ENCODE results near the gene DYNLT5.

DYNLT5 gene

DNA sequence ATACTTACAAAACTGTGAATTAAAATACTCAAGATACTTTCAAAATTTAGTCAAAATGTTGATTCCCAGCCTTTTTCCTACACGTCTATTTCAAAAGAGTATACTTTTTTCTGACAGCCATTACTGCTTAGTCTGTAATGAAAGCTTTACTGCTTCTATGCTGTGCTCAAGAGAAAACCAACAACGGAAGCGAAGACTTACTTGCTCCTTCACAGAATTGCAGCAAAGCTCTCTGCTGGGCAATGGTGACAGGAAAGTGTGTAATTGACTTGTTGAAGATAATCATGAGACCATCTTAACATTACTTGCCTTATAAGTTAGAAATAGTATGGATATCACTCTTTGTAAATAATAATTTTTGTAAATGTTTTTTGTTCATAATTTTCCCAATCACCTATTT is 1.7 kb upstream of the DYNLT5 start:
- TF ChIP-seq, protein P1, sequence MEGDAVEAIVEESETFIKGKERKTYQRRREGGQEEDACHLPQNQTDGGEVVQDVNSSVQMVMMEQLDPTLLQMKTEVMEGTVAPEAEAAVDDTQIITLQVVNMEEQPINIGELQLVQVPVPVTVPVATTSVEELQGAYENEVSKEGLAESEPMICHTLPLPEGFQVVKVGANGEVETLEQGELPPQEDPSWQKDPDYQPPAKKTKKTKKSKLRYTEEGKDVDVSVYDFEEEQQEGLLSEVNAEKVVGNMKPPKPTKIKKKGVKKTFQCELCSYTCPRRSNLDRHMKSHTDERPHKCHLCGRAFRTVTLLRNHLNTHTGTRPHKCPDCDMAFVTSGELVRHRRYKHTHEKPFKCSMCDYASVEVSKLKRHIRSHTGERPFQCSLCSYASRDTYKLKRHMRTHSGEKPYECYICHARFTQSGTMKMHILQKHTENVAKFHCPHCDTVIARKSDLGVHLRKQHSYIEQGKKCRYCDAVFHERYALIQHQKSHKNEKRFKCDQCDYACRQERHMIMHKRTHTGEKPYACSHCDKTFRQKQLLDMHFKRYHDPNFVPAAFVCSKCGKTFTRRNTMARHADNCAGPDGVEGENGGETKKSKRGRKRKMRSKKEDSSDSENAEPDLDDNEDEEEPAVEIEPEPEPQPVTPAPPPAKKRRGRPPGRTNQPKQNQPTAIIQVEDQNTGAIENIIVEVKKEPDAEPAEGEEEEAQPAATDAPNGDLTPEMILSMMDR (IDR thresholded peaks at IDR 0.05; ENCODE audit: low read depth, low read length, missing control alignments) = no peak
- H3K4me3 ChIP-seq (replicated peaks; ENCODE audit: low read depth, low read length) = no peak overlapping the region
- no peak for DNase-seq (ENCODE audit: extremely low read depth, low read depth)

DNA sequence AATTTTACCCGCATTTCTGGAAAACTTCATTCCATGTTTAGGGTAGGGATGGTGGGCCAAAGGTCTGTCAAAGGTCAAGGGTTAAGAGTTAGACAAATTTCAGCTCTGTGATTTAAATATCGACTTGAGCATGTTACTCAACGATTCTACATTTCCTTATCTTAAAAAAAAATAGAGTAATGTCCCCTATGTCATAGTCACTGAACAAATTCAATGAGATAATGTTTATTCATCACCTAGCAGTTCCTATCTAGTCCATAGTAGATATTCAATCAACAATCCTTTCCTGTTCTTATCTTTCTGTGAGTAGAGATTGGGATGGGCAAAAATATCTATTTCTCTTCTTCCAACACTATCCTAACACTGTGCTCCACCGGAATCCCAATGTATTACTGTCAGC is 1.1 kb upstream of the DYNLT5 start:
- no peak for DNase-seq (ENCODE audit: extremely low read depth, low read depth)
- H3K4me3 ChIP-seq (replicated peaks; ENCODE audit: low read depth, low read length) = no peak overlapping the region
- TF ChIP-seq, protein P1 (IDR thresholded peaks at IDR 0.05; ENCODE audit: low read depth, low read length, missing control alignments) = no peak

DNA sequence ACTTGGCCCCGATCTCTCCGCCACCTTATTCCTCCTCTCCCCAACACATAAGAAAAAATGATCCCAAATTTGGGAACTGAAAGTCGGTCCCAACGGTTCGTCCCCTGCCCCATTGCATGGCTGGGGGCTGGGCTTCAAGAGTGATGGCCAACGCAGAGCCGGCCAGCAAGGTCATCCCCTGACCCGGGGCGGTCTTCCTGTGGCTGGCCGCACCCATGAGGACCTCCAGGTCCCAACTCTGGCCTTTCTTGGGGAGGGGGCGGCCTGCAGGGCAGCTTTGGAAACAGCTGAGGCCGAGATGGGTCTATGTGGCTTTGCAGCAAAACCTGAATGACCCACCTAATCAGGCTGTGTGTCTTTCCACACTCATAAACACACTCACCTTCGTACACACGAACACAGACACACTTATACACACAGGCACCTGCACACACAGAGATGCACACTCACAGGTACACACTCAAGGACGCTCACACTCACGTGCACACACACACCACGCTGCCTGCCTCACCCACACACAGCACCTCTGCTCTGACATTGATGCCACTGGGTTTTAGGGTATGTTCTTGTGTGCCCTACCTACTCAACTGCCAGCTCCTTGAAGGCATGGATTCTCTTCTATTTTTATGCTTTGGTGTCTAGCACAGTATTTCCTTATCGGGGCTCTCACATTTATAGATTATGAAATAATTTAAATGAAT is 562 bp downstream of the DYNLT5 start:
- TF ChIP-seq, protein P1 (IDR thresholded peaks at IDR 0.05; ENCODE audit: low read depth, low read length, missing control alignments) = no peak
- no peak for DNase-seq (ENCODE audit: extremely low read depth, low read depth)
- H3K4me3 ChIP-seq (replicated peaks; ENCODE audit: low read depth, low read length) = peak overlapping the region; percentile 29

DNA sequence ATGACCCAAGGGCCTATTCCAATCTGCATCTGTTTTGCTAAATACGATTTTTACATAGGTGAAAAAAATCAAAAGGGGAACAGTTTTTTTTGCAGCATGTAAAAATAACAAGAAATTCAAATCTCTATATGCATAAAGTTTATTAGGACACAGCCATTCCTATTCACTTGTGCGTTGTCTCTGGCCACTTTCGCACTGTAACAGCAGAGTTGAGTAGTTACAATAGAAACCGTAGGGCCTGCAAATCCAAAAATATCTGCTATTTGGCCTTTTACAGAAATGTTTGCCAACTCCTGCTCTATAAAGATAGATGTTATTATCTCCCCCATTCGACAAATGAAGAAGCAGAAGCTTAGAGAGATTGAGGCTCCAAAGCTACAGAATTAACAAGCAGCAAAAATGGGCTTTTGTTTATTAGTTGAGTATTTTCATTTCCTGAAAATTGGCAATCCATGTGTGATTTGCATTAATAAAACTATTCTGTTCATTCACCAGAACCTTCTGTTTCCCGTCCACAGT is 5.5 kb downstream of the DYNLT5 start:
- TF ChIP-seq, protein P1 (IDR thresholded peaks at IDR 0.05; ENCODE audit: low read depth, low read length, missing control alignments) = no peak
- H3K4me3 ChIP-seq (replicated peaks; ENCODE audit: low read depth, low read length) = no peak overlapping the region
- no peak for DNase-seq (ENCODE audit: extremely low read depth, low read depth)

DNA sequence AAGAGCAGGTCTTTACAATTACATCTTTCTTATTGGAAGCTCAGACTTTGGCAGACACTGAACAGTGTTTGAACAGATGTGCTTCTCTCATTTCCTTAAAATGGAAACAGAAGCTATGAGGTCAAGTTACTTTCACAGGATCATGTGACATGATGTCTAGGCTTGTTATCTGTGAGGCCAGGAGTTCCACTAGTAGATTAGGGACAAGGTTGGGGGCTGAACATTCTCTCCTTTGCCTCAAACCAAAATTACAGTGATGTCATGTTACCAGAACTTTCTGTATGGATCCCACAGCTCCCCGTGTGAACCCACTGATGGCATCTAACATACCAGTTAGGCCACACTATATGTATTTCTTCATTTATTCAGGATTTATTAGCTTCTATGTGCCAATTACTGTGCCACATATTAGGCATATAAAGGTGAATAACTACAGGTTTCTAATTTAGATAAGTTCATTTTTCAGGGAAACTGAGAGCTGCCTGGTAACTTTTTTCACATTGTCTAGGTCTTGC is 6.0 kb downstream of the DYNLT5 start:
- H3K4me3 ChIP-seq (replicated peaks; ENCODE audit: low read depth, low read length) = no peak overlapping the region

DNA sequence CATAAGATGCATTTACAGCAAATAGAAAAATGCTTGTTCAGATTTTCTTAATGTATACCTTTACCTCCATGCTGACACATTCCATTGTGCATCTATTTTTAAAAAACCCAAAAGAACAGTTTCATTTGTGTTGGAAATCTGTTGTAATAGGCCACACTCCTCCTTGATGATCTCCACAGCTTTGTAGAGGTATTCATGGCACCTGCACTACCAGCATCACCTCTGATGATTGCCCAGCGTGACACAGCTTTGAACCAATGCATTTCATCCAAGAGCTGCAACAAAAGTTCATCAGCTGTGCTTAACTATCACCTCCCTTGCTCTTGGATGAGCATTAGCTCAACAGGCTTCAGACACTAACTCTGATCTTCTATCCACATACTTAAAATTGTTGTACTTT is 8.2 kb downstream of the DYNLT5 start:
- no peak overlapping the region for H3K4me3 ChIP-seq (replicated peaks; ENCODE audit: low read depth, low read length)
- no peak for DNase-seq (ENCODE audit: extremely low read depth, low read depth)
- TF ChIP-seq, protein P1 (IDR thresholded peaks at IDR 0.05; ENCODE audit: low read depth, low read length, missing control alignments) = no peak

More for the DNA sequence above, 6.0 kb downstream of the DYNLT5 start:
- no peak for DNase-seq (ENCODE audit: extremely low read depth, low read depth)
- TF ChIP-seq, protein P1 (IDR thresholded peaks at IDR 0.05; ENCODE audit: low read depth, low read length, missing control alignments) = no peak

Measured in HFF-Myc (cell line).